ENCODE measurements around the gene CGA.

DNA sequence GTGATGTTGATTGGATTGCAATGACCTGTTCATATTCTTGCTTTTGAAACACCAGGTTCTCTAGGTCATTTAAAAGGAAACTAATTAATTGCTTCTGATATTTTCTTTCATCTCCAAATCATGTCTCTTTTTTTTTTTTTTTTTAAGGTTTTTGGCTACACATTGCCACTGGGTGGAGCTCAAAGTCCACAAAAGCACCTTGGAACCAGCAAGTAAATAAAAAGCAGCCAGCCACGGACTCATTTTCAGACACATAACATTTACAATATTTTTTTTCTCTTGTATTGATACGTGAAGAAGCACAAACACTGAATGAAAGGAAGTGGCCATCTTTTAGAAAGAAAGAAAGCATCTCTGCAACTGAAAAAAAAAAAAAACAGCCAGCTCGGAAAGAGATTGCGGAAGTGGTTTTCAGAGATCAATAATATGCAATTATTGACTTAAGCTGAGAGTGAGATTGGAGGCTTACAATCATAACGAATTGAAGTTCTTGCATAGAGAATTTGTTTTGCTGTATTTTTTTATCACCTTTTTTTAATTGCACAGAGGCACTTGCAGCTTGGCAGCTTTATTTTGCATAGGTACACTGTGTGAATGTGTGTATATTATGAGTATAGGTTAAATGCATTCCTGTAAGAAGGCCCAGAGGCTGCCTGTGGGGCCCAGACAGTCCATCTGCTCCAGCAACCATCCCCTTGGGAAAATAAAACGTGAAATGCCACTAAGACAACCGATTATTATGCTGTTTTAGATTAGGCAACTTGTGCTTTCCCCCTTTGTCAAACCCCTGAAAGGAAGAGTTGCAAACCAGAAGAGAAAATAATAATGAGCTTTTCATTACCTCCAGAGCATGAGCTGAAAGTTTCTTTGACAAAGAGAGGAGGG lies 28.2 kb downstream of the CGA start:
- peak in 4 of 7 experiments; percentile 8 to 61 (median 26) for TF ChIP-seq CTCF (IDR thresholded peaks at IDR 0.05)
- TF ChIP-seq EP300 (IDR thresholded peaks at IDR 0.05): no peak
